Osteocyte (in vitro differentiated cells): ENCODE data around the gene CYS1. TPM values are rescaled to one million over a fixed set of nuclear protein-coding genes. Genes with fewer than 3 reads are reported as not detected.

Experiments used
- DNase-seq: peaks from one replicate; pipeline ENCODE4 v3.0.0; 2021; ENCODE audit warnings: mixed read lengths; ENCODE audit not compliant: unreplicated experiment; ENCODE audit errors: extremely low spot score
- H3K27ac Mint-ChIP-seq: one replicate; pipeline ENCODE4 v1.8.0; 2021; ENCODE audit warnings: mild to moderate bottlenecking, mixed read lengths; ENCODE audit not compliant: unreplicated experiment
- H3K27me3 Mint-ChIP-seq: one replicate; pipeline ENCODE4 v1.8.0; 2021; ENCODE audit warnings: mixed read lengths; ENCODE audit not compliant: unreplicated experiment
- H3K36me3 Mint-ChIP-seq: one replicate; pipeline ENCODE4 v1.8.0; 2021; ENCODE audit warnings: mixed read lengths; ENCODE audit not compliant: unreplicated experiment
- H3K4me1 Mint-ChIP-seq: one replicate; pipeline ENCODE4 v1.8.0; 2021; ENCODE audit warnings: mixed read lengths; ENCODE audit not compliant: unreplicated experiment
- H3K4me3 Mint-ChIP-seq: one replicate; pipeline ENCODE4 v1.8.0; 2021; ENCODE audit warnings: mild to moderate bottlenecking, moderate library complexity, mixed read lengths; ENCODE audit not compliant: unreplicated experiment
- H3K9me3 Mint-ChIP-seq: one replicate; pipeline ENCODE4 v1.8.0; 2021; ENCODE audit warnings: mixed read lengths; ENCODE audit not compliant: unreplicated experiment
- CTCF ChIP-seq: fragments of 200-600 bp; sonication (generic); IDR thresholded peaks from 2 replicates; pipeline ENCODE4 v1.5.0; 2021; ENCODE audit warnings: antibody characterized with exemption, mild to moderate bottlenecking, moderate library complexity
- total RNA-seq: library from RNA; stranded (reverse); gene quantifications from 2 replicates; pipeline ENCODE4 v1.2.1, GENCODE V29; 2021

The CYS1 gene
- total RNA-seq, 1 donor from 2014 or later: 5.5 TPM

DNA sequence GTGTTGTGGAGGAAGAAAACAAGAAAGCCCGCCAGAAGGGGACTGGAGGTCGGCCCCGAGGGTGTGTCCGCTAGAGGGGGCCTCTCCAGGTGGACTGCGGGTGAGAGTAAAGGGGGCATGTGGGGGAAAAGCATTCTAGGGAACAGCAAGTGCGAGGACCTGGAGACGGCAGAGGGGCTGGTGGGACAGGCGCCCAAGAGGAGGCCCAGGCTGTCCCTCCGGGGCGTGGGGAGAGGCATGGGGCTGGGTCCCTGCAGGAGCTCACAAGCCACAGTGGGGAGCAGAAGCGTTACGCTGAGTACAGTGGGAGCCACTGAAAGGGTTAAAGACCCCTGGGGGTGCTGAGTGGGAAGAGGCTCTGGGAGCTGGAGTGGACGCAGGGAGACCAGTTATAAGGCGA lies 38.5 kb downstream of the CYS1 start:
- Mint-ChIP-seq H3K4me3 (peak overlapping the region; percentile 36), H3K27ac (peak overlapping the region; percentile 97)
- no peak for DNase-seq

GRCh38 chr2:10039658-10040410 lies 40.4 kb downstream of the CYS1 start:
- no peak overlapping the region for H3K27ac Mint-ChIP-seq
- H3K9me3 Mint-ChIP-seq: no peaks in the 10 kb centered on the region

More for the DNA sequence above, 38.5 kb downstream of the CYS1 start:
- no peak for TF ChIP-seq CTCF
- no peaks in the 10 kb centered on the region for H3K9me3 Mint-ChIP-seq
- H3K36me3 Mint-ChIP-seq: peaks cover 3% of the 10 kb centered on the region
- no peaks in the 10 kb centered on the region for H3K27me3 Mint-ChIP-seq
- peaks cover 36% of the 10 kb centered on the region for H3K4me1 Mint-ChIP-seq

DNA sequence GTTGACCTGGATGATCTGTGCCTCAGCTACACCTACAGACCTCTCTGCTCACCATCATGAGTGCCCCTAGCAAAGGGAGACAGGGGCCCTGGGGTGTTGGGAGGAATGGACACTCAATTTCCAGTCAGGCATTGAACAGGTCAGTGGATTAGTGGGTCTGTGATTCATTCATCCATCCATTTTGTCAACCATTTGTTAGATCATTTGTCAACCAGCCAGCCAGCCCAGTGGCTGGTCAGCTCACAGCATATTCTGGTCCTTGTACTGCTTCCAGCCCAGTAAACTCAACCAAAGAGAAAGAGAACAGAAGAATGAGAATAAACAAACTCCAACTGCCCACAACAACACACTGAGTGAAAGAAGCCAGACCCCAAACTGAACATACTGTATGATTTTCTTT lies 41.5 kb downstream of the CYS1 start:
- no peak overlapping the region for H3K4me3 Mint-ChIP-seq
- no peaks in the 10 kb centered on the region for H3K36me3 Mint-ChIP-seq
- no peaks in the 10 kb centered on the region for H3K9me3 Mint-ChIP-seq
- H3K27me3 Mint-ChIP-seq: no peaks in the 10 kb centered on the region
- no peak overlapping the region for H3K27ac Mint-ChIP-seq
- no peak for DNase-seq
- no peak for TF ChIP-seq CTCF
- H3K4me1 Mint-ChIP-seq: peaks cover 32% of the 10 kb centered on the region

More at GRCh38 chr2:10039658-10040410, 40.4 kb downstream of the CYS1 start:
- TF ChIP-seq CTCF: no peak
- Mint-ChIP-seq H3K4me3 (no peak overlapping the region), H3K4me1 (peaks cover 40% of the 10 kb centered on the region), H3K36me3 (no peaks in the 10 kb centered on the region), H3K27me3 (no peaks in the 10 kb centered on the region)
- no peak for DNase-seq

GRCh38 chr2:10038123-10038522 lies 42.1 kb downstream of the CYS1 start:
- Mint-ChIP-seq H3K27ac (no peak overlapping the region), H3K4me1 (peaks cover 32% of the 10 kb centered on the region), H3K36me3 (no peaks in the 10 kb centered on the region), H3K4me3 (no peak overlapping the region), H3K9me3 (no peaks in the 10 kb centered on the region), H3K27me3 (no peaks in the 10 kb centered on the region)
- TF ChIP-seq CTCF: no peak
- no peak for DNase-seq

DNA sequence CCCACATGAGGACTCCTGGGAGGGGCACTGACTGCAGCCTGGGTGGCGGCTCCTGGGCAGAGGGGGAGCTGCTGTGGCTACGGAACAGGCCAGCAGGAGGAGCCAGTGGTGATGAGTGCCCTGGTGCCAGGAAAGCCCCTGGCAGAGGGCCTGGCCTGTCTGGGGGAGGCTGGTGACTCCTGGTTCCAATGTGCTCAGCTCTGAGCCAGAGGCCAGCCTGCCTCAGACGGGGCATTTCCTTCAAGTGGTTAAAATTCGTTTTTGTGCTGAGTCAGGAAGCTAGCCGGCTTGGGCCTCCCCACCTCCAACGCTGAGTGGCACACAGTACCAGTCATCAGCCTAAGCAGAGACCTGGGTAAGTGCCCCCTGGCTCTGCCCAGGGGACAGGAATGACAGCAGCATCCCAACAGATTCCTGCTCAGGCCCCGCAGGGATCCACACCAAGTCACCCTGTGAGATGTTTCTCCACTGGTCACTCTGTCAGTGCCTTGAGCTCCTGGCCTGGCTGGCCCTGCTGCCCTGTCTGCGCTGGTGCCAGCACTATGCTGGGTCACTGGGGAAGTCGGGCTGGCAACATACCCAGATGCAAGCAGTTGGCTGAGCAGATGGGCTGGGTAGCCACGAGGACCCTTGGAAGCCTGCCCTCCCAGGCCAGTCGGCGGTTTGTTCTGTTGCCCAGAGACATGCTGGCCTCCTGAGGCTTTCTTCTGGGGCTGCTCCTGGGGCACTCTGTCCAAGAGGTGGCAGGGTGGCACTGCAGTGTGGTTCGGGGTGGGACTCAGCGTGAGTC lies 43.9 kb downstream of the CYS1 start:
- Mint-ChIP-seq H3K4me3 (no peak overlapping the region), H3K9me3 (no peaks in the 10 kb centered on the region), H3K27ac (peak overlapping the region; percentile 62), H3K36me3 (no peaks in the 10 kb centered on the region), H3K4me1 (peaks cover 19% of the 10 kb centered on the region), H3K27me3 (no peaks in the 10 kb centered on the region)
- DNase-seq: no peak
- TF ChIP-seq CTCF: peak; percentile 69
